HG02763 (cell line): ENCODE measurements around the gene STXBP6.

Experiments used
- ATAC-seq: cut with Tn5 transposase; IDR thresholded peaks from one replicate; pipeline ENCODE4 v1.9.1; 2021; ENCODE audit warnings: mild to moderate bottlenecking, moderate library complexity; ENCODE audit not compliant: unreplicated experiment

The STXBP6 gene

GRCh38 chr14:25019892-25020291 lies 30.1 kb downstream of the STXBP6 start:
- no peak for ATAC-seq

GRCh38 chr14:25017562-25017961 lies 32.4 kb downstream of the STXBP6 start:
- ATAC-seq: no peak

- ATAC-seq: no peak
These were observed 34.2 kb downstream of the STXBP6 start for GRCh38 chr14:25015761-25016160.

DNA sequence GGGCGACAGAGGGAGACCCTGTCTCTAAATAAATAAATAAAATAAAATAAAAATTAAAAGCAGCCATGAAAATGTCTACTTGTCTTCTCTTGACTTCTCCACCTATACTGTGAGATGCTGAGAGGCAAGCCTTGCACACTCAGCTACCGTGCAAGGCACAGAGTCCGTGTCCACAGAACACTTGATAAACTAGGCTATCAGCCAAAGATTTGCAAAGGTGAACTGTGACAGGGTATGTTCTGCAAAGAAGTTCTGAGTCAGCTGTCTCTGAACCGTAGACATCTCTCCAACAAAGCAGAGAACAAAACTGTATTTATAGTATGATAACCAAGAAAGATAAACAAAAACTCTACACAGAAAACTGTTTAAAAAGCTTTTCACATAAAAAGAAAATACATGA lies 35.5 kb downstream of the STXBP6 start:
- no peak for ATAC-seq

DNA sequence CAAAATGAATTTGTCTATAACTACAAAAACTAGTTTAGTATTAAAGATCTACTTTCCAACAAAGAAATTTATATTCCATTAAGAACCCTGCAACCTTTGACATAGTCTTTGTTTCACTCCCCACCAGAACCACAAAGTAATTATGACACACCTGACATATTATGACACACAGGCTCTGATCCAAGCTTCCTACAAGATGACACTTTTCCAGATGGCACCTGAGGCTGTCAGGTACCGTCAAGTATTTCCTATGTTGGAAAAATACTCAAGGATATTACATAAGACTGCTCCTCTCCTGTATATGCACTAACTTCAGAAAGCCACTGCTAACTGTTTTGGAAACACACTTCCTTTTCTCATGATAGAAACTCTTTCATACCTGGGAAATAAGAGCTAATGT lies 38.9 kb downstream of the STXBP6 start:
- ATAC-seq: no peak

- no peak for ATAC-seq
These were observed 39.5 kb downstream of the STXBP6 start for GRCh38 chr14:25010471-25010870.

DNA sequence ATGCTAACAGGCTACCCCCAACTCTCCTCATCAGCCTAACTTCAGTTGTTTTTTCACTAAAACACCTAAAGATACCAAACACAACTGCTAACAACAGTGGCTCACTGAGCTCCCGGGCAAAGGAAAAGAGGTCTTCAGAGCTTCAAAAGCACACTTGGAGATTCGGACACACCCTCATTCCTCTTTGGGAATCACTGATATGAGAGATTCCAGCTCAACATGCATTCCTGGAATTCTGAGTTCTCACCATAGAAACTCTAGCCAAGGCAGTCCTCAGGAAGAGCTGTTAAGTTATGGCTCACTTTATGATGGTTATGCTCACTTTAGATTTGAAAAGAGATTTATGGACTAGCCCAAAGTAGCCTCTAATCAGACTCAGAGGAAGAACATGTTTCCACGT lies 40.1 kb downstream of the STXBP6 start:
- ATAC-seq: no peak

GRCh38 chr14:25007832-25008231 lies 42.1 kb downstream of the STXBP6 start:
- ATAC-seq: no peak

GRCh38 chr14:25006961-25007795 lies 42.8 kb downstream of the STXBP6 start:
- no peak for ATAC-seq

GRCh38 chr14:25006031-25006430 lies 43.9 kb downstream of the STXBP6 start:
- ATAC-seq: no peak

- no peak for ATAC-seq
These were observed 45.5 kb downstream of the STXBP6 start for GRCh38 chr14:25004389-25004809.

DNA sequence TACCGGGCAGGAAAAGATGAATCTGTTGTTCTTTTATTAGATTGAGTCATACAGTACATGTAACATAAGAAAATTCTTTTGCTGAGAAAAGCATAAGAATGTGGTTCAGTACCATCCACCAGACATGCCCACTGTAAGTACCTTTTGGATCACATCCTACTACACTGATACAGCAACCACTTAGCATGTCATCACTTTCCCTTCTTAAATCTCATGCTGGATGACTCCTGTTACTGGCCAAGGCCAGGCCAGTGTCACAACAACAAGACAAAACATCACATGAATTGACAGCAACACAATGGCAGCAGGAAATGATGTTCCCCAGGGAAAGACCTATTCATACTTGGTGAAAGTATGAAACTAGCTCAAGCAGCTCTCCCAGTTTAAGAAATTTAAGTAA lies 46.4 kb downstream of the STXBP6 start:
- no peak for ATAC-seq

DNA sequence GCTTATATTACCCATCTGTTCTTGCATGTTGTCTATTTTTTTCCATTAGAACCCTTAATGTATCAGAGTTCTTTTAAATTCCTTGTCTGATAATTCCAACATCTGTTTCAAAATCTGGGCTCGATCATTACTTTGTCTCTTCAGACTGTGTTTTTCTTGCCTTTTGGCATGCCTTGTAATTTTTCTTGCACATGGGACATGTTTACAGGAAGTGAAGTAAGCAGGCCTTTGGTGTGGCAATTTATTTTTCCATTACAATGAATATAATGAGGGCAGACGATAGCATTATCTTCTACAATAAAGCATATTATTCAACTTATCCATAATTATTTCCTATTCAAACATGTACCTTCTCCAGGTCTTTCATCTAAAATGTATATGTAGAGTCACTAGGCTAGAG lies 48.3 kb downstream of the STXBP6 start:
- ATAC-seq: no peak

DNA sequence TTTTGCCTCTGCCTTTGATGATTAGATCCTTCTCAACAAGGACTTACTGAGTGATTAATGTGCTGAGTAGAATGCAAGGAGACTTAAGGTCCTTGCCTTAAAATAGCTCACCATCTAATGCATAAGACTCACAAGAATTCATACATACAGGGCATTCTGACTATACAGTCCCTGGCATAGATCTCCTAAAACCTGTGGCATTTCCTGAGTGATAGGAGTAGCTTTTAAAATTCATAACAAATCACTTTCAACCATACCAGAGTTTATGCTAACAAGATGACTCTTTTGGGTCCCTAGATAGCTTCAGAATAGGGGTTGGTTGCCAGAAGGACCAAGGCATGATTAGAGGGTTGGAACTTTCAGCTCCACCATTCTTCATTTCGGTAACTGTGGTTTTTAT lies 48.8 kb downstream of the STXBP6 start:
- no peak for ATAC-seq

- no peak for ATAC-seq
These were observed 50.8 kb downstream of the STXBP6 start for GRCh38 chr14:24999157-24999556.

DNA sequence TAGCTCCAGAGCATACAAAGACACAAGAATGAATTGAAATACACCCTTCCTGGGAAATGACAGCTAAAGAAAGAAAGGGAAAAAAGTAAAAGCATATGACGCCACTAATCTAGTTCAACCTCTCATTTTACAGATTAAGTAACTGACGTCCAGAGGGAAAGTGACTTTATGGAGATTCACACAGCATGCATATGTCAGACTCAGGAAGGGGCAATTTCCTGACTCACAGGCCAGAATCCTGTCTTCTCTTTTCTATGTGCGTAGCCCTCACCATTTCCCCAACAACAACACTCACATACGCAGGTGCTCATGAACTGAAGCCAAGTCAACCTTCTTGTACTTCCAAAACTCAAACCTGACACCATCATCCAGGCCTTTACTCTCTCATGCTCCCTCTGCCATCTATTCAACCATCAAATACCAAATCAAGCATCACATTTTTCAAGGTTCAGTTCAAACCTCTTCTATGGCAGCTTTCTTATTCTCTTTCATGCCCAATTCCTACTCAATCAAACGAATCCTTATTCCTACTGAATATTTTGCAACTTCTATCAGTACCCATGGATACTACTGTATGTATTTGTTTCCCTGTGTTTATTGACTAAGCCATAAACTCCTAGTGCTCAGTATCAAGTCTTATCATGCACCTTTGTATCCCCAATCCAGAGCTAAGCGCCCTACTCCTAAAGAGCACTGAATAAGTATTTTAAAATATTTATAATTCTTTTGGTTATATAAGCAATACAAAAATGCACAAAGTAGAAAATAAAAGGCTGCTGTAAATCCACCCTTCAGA lies 52.8 kb downstream of the STXBP6 start:
- no peak for ATAC-seq

GRCh38 chr14:24995016-24995415 lies 54.9 kb downstream of the STXBP6 start:
- ATAC-seq: no peak

DNA sequence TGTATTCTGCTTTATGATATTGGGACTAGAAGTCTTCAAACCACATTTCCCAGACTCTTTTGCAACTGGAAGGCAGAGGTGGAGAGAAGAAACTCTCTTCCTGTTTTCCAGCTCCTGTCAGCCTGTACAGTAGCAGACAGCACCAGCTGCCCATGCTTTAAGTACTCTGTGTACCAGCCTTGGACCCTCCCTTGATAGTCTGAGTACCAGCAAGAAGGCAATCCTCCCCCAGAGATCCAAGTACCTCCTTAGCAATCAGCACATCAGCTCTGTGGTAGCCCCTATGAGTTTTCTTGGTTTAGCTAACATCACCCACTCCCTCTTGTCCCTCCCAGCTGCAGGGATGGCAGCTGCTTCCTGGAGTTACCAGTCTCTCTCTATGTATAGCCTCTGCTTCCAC lies 56.3 kb downstream of the STXBP6 start:
- no peak for ATAC-seq

GRCh38 chr14:24992624-24993360 lies 57.2 kb downstream of the STXBP6 start:
- ATAC-seq: no peak

DNA sequence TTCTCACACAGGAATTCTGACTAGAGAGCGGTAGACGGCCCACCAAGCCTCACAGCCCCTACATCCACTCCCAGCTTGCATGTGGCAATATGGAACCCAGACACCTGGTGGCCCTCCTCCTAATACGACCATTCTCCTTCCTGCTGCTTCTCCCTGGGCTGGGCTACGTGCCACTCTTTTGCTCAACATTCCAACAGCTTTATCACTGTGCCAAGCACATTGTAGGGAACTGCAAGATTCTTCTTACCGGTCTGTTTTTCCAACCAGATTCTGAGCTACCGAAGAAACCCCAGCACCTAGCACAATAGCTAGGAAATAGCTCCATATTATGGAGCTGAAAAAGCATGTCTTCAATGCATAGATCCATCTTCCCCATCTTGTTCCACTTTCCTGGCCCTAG lies 58.1 kb downstream of the STXBP6 start:
- ATAC-seq: no peak

DNA sequence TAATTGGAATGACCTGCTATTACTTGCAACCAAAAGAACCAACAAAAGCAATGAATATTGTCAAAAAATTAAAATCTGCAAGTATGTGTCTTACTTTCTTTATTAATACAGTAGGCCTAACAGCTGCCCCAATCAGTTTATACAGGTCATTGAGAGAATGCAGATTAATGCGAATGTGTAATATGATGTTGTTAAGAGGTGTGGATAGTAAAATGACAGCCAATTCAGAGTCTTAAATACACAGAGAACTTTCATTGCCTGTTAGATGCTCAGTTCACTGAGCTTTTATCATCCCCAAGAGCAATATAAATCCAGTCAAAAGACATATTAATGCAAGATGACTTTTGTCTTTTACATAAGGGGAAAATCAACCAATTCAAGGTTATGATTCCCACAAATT lies 58.7 kb downstream of the STXBP6 start:
- no peak for ATAC-seq

DNA sequence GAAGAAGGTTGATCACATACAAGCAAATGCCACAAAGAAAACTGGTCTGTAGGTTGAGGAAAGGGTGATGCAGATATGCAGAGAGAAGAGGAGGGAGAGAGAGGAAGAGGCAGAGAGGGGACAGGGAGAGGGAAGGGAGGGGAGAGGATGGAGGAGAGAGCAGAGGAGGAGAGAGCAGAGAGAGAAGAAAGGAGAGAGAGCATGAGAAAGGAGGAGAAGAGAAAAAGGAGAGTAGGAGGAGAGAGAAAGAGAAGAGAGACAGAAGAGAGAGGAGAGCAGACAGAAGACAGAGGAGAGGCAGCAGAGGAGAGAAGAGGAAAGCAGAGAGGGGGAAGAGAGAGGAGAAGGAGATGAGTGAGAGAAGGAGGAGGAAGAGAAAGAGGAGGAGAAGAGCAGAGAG lies 59.2 kb downstream of the STXBP6 start:
- no peak for ATAC-seq
